GM18867 (cell line): Measurements from ENCODE around the gene DBF4B.
"Not testable (repeated sequence)": the region's sequence is repeated elsewhere in the genome, so short reads cannot be mapped to it uniquely, and the experiment has no call there.

Source experiments
- ATAC-seq: cut with Tn5 transposase; IDR thresholded peaks from one replicate; pipeline ENCODE4 v1.9.1; 2021; ENCODE audit warnings: mild to moderate bottlenecking, moderate library complexity; ENCODE audit not compliant: unreplicated experiment

The DBF4B gene, protein sequence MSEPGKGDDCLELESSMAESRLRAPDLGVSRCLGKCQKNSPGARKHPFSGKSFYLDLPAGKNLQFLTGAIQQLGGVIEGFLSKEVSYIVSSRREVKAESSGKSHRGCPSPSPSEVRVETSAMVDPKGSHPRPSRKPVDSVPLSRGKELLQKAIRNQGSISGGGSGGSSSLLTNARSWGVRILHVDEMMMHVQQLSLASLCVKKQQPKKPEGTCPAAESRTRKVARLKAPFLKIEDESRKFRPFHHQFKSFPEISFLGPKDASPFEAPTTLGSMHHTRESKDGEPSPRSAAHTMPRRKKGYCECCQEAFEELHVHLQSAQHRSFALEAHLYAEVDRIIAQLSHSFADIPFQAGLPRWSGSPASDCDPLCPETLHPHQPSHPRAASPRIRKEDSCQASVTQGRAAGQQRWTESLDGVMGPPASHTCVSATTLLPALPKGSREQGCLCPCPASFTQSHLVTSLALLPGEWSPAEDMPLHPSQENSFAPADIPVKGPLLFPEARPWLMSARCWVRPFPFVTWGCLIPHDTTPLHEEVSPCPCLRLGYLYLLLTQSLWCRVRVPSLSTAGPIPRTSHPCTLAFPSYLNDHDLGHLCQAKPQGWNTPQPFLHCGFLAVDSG

DNA sequence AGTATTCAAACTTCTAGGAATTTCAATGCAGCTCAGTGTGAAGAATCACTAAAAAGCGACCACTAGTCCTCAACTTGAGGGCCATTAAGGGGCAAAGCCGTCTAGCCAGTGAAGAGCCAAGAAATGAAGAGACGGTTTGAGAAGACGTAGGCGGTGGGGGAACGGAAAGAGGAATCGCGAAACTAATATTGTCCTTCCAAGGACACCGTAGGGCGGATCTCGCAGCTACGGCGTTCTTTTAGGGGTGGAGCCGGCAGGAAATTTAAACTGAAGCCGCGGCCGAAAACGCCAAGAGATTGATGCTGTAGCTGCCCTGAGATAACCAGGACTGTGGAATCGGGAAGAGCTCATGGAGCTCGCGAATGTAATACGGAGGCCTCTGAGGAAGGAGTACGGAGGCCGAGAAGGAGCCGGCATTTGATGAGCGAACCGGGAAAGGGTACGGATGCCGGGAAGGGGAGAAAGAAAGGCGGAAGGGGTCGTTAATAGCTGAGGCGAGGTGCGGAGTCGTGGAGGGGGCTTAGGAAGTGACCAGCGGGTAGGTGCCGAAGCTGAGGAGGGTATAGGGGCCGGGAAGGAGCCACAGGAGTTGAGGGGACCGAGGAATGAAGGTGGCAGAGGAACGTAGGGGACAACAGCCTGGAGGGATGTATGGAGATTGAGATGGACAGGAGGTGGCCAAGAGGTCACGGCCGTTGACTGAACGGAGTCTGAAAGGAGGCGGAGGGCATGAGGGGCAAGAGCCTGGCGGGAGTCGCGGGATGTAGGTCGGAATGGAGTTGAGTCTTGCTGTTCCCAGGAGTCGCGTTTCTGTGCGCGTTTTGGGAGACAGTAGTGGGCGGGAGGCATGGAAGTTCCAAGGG is at the start of gene DBF4B:
Gene DBF4B (plus strand): TSS at position 265 of the 863 bp plus-strand sequence. CDS start 156 bp downstream, at position 421.
- ATAC-seq = peak; percentile 68

DNA sequence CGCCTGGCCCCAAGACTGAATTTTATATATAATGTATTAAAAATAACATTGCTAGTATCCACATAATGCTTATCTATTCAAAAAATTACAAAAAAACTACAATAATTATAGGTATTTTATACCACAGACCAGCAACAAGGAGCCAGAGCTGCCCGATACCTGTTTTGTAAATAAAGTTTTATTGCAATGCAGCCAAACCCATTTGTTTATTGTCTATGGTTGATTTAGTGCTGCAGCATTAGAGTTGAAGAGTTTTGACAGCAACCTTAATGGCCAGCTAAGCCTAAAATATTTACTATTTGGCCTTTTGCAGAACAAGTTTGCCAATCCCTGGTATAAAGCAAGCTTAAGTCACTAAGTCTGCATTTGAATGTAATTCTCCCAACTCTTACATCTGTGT is 46.6 kb upstream of the DBF4B start:
- ATAC-seq = no peak

DNA sequence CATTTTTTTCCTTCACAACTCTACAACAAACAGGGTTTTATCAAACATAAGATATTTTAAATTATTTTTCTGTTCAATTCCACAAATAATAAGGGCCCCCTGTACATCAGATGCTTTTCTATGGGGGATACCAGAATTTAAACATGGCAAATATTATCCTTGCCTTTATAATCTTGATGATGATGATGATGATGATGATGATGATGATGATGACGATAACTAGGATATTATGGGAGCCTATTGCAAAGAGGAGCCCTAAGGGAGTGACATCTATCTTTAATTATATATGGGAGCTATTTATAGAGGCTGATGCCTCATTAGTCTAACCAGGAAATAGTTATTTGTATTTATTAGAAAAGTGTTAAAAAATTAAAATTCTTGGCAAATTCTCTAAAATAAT is 45.4 kb upstream of the DBF4B start:
- ATAC-seq = no peak

DNA sequence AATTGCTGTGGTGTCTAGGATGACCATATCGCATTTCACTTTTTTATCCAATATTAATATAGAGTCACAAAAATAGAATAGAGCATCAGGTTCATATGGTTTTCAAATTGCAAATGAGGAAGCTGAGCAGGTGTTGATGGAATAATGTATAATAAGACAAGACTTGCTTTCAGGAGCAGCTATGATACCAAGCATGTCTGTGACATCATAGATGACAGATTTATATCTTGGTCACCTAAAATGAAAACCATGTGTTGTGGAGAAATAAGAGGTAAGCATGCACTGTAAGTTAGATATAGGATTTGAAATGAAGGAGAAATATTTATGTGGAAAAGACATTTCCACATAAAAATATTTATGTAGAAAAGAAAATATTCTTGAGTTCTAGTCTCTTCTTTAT is 43.6 kb upstream of the DBF4B start:
- no peak for ATAC-seq

DNA sequence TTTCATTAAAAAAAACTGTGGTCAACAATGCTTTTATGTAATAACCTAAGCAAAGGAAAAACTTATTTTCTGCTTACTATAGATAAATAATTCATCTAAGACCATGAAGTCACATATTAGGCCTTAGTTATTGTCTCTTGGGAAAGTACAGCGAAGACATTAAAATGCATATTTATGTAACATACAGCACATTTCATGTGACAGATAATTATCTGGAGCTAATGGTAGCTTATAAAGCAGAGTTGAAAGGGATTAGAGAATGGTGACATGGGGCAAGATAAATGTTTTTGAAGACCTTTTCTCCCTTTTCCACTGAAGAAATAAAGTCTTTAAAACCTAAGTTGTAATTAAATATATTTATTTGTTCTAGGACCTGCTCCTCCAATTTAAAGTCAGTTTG is 42.5 kb upstream of the DBF4B start:
- no peak for ATAC-seq

DNA sequence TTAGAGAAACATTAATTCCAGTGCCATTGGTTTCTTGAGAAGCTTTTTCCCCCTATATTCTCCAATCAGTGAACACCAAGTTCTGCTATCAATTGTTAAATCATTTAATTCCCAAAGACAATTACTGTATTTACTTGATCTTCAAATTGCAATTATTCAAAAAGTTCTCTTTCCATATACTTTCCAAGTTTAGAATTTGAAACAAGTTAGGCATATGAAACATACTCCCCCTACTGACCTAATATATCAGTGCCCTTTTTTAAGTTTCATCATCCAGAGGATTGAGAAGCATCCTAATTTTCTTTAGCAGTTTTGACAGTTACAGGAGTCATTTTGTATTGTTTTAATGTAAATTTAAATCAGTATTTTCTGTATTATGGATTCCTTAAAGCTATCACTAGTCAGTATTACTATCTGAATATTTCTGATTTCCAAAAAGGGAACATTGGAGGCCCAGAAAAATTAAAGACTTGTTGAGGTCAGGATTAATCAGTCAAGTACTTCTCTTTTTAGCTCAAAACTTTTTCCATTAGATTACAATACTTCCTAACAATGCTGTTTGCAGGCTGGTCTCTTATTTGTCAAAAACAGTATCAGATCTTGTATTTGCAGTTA is 35.9 kb upstream of the DBF4B start:
- ATAC-seq = no peak

DNA sequence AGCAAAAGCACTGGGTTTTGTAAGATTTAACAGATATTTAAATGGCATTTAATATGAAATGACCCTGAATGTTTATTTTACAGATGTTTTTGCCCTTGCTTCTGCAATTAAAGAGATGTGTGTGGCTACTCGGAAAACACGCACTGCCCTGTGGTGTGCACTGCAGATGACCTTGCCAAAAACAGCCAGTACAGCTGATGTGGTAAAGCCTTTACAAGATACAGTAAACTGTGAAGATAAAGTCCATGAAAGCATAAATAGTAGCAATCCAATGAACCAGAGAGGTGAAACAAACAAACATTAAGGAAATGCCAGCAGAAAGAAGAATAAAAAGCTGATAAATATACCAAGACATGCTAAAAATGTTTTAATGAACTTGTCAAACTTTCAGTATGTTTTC is 34.6 kb upstream of the DBF4B start:
- no peak for ATAC-seq

DNA sequence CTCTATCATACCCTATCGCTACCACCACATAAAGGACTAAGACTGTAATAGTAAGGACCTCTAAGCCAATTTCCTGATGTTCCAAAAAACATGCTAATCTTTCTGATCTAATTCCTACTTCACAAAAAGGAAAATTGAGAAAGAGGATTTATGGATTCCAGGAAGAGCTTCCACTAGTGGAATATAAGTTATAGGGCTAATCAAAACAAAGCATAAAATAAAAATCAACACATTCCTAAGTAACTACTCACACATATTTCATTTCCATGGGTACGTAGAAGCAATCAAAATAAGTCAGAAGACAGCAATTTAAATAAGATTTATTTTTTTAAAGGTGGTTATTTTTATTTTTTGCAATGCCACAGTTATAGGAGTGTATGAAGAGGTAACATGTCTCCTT is 31.3 kb upstream of the DBF4B start:
- ATAC-seq = no peak

DNA sequence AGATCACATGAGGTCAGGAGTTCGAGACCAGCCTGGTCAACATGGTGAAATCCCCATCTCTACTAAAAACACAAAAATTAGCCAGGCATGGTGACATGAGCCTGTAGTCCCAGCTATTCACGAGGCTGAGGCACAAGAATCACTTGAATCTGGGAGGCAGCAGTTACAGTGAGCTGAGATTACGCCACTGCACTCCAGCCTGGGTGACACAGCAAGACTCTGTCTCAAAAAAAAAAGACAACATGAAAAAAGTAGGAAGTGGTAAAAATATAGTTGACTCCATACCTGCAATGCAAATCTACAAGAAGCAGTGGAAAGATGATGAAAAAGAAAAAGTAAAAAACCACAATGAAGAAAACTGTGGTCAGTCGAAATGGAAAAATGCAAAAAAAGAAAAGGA is 25.2 kb upstream of the DBF4B start:
- ATAC-seq = not testable (repeated sequence)

DNA sequence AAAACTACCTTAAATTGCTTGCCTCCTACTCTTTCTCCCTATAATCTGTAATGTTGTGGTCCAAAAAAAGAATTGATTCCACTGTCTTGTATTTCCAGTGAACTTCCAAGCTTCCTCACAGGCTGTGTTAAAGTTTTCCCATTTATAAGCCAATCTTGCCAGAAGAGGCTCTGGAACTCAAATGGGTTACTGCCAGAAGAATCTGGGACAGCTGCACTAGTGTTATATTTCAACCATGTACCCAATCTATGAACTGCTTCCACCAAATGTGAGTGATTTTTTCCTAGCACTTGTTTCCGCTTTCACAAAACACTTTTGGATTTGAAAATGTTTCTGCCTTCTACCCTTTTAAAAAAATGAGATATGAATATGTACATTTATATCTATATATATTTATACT is 20.7 kb upstream of the DBF4B start:
- no peak for ATAC-seq

DNA sequence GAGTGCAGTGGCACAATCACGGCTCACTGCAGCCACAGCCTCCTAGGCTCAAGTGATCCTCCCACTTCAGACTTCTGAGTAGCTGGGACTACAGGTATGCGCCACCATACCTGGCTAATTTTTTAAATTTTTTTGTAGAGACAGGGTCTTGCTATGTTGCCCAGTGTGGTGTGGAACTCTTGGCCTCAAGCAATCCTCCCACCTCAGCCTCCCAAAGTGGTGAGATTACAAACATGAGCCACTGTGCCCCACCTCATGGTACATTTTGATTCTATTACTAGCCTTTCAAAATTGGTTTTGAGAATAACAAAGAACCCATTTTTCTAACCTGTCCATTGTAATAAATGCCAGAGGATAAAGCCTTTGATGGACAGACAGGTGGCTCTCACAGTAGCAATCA is 20.3 kb upstream of the DBF4B start:
- ATAC-seq = no peak

DNA sequence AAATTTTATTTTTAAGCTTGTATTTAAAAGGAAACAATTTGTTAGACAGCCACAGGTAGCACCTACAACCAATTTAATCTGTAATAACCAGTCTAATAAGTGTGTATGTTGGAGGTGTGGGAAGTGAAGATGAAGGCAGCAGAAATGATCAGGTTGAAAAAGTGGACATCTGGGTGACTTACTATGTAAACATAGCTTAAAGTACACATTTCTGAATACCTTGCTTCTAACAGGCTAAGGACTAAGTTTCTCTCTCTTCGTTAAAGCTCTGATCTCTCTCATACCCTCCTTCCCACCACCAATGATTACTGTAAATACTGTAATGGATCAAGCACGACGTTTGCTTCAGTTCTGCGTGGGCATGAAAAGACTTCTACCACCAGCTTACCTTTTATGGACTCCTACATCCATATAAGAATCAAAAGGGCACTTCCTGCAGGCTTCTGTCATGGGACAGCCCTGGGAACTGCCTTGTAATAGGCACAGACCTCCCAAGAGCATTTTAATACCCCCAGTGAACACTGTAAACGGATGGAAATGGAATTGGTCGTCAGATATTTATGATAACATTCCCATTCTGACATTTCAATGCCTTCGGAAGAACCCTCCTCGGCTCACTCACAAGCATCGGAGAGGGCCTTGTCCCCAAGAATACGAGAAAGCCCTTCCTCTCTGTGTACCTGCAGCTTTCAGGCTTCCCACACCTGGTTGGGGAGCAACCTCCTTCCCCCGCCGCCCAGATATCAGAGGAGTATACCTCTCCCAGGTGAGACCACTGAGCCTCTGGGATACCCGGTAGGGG is 19.6 kb upstream of the DBF4B start:
- peak; percentile 15 for ATAC-seq

DNA sequence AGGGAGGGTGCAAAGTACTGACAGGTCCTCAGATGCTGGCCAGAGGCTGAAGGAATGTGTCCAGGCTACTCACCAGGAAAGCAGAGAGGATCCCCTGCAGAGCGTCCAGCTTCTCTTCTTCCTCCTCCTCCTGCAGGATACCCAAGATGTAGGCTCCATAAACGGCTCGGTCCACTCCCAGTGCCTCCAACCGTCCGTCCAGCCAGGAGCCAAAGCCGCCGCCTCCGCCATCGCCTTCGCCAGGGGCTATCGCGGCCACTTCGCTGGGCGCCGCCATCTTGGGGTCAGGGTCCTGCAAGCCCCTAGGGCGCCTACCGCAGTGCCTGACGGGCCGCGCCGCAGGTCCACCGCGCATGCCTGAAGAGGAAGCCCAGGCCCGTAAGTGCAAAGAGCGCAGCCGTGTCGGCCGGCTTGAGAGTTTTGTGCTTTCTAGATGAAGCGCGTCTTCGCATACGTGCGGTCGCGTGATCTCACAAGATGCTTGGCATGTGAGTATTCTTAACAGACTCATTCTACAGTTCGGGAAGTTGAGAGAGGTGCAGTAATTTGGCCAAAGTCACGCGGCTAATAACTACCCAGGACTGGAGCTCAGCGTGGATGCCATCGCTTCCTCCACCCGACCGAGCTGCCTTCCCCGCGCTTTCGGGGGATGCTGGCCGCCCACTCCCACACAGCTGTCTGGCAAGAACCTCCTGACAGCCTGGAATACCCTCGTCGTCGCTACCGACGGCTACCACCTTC is 18.8 kb upstream of the DBF4B start, which contains the start of gene CCDC43:
Gene CCDC43 (minus strand): TSS at position 300 of the 741 bp plus-strand sequence. CDS start 23 bp downstream, at position 277.
- peak; percentile 93 for ATAC-seq

DNA sequence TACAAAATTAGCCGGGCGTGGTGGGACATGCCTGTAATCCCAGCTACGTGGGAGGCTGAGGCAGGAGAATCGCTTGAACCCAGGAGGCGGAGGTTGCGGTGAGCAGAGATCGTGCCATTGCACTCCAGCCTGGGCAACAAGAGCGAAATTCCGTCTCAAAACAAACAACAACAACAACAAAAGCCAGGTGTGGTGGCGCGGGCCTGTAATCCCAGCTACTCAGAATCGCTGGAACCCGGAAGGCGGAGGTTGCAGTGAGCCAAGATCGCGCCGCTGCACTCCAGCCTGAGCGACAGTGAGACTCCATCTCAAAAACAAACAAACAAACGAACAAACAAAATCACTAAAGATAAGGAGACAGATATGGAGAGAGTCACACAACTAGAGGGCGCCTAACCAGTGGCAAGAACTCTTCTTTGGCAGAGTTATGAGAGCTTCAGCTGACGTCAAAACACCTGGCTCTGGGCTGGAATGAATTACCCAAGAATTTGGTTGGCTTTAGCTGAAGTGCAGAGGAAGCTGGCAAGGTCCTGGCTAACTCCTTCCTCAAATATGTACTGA is 17.6 kb upstream of the DBF4B start:
- ATAC-seq = not testable (repeated sequence)

DNA sequence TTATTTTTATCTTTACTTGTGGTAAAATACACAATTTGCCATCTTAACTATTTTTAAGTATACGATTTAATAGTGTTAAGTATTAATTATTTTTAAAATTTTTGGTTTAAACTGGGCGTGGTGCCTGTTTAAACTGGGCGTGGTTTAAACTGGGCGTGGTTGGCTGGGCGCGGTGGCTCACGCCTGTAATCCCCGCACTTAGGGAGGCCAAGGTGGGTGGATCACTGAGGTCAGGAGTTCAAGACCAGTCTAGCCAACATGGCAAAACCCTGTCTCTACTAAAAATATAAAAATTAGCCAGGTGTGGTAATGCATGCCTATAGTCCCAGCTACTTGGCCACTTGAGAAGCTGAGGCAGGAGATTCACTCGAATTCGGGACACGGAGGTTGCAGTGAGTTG is 14.9 kb upstream of the DBF4B start:
- no peak for ATAC-seq

DNA sequence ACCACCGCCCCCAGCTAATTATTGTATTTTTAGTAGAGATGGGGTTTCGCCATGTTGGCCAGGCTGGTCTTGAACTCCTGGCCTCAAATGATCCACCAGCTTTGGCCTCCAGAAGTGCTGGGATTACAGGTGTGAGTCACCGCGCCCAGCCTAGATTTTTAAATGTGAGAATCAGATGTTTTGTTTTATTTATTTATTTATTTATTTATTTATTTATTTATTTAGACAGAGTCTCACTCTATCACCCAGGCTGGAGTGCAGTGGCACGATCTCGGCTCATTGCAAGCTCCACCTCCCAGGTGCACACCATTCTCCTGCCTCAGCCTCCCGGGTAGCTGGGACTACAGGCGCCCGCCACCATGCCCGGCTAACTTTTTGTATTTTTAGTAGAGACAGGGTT is 8.2 kb upstream of the DBF4B start:
- not testable (repeated sequence) for ATAC-seq

DNA sequence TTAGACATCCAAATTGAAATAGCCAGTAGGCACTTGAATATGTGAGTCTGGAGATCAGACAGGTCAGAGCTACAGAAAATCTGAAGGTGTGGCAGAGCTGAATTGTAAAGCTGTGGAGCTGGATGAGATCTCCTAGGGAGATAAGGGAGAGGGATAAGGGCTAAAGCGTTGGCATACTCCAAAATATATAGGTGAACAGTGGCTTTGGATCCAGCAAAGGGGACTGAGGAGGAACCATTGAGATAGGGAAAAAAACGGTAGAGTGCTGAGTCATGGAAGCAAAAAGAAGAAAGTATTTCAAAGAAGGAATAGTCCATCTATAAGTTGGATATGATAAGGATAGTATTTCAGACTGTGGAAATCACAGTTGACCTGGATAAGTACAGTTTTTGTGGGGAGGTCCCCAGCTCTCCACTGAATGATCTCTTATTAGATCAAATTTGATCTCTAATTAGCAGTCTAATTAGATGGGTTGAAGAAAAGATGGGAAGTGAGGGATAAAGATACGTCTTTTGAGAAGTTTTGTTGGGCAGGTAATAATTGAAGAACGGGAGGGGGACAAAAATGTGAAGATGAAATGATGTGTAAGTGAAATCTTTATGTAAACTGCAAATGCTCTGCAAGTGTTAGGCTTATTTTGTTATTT is 587 bp upstream of the DBF4B start:
- ATAC-seq = no peak

DNA sequence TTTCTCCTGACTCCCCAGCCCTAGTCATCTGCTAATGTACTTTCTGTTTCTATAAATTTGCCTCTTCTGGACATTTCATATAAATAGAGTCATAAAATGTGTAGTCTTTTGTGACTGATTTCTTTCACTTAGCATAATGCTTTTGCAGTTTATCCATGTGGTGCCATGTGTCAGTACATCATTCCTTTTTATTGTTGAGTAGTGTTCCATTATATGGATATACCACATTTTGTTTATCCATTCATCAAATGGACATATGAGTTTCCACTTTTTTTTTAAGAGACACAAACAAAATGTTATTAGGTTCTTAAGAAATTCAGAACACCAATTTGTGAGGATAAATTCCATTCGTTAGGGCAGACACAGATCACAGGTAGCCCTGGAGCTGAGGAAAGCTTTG is 11.0 kb downstream of the DBF4B start:
- ATAC-seq = no peak

DNA sequence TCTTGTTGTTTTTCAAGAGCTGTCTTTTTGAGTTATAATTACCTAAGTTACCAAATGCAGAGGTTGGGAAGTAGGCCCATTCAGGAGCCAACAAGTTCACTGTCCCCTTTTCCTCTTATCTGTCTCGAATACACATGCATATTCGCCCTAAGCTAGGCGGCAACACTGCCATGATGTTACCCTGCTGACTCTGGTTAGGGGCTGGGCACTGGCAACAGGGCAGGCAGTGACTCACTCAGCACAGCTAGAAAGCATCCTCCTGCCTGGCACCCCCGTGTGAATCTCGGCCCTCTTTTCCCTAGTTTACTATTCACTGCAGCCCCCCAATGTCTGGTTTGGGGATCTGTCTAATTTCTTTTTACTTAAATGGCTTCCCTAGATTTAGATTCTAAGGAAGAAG is 13.8 kb downstream of the DBF4B start:
- no peak for ATAC-seq
